Calu3 (cell line): ENCODE data around the gene OR2T29. TPM values are rescaled to one million over a fixed set of nuclear protein-coding genes. Genes with fewer than 3 reads are reported as not detected.

Source experiments
- BruUV-seq: library from RNA; stranded (reverse); fragments of 400-500 nt; replicated peaks from 2 replicates; lab custom pipeline; 2021; lab: Mats Ljungman, UMichigan
- CTCF ChIA-PET: fragments of 300-600 bp; sonication (Branson Sonifier 250); formaldehyde crosslinking; loops from one replicate; lab custom pipeline; 2022; ENCODE audit warnings: antibody characterized with exemption; lab: Charles Lee
- DNase-seq: peaks from one replicate; pipeline ENCODE4 v3.0.0; 2022
- H3K27ac Mint-ChIP-seq: one replicate; pipeline ENCODE4 v1.8.0; 2022; ENCODE audit warnings: mixed read lengths; ENCODE audit not compliant: unreplicated experiment
- H3K27me3 Mint-ChIP-seq: one replicate; pipeline ENCODE4 v1.8.0; 2022; ENCODE audit warnings: mixed read lengths; ENCODE audit not compliant: unreplicated experiment
- H3K36me3 Mint-ChIP-seq: one replicate; pipeline ENCODE4 v1.8.0; 2022; ENCODE audit warnings: mild to moderate bottlenecking, moderate library complexity, mixed read lengths; ENCODE audit not compliant: insufficient read depth, unreplicated experiment
- H3K4me1 Mint-ChIP-seq: one replicate; pipeline ENCODE4 v1.8.0; 2022; ENCODE audit warnings: mild to moderate bottlenecking, low read depth, mixed read lengths; ENCODE audit not compliant: unreplicated experiment
- H3K4me3 Mint-ChIP-seq: one replicate; pipeline ENCODE4 v1.8.0; 2022; ENCODE audit warnings: mild to moderate bottlenecking, low read depth, moderate library complexity, mixed read lengths; ENCODE audit not compliant: unreplicated experiment
- H3K9me3 Mint-ChIP-seq: one replicate; pipeline ENCODE4 v1.8.0; 2022; ENCODE audit warnings: low read depth, mixed read lengths; ENCODE audit not compliant: unreplicated experiment
- CTCF ChIP-seq: fragments of 200-600 bp; IDR thresholded peaks from one replicate; pipeline ENCODE4 v1.8.0; 2022; ENCODE audit warnings: antibody characterized with exemption; ENCODE audit not compliant: unreplicated experiment
- intact Hi-C: fragments of 100-400 bp; cut with micrococcal nuclease; formaldehyde crosslinking; loops from one replicate; pipeline ENCODE4 v1.10.0; 2022; ENCODE audit not compliant: unreplicated experiment
- total RNA-seq: library from RNA; stranded (reverse); gene quantifications from 2 replicates; pipeline ENCODE4 v1.2.3, GENCODE V29; 2022

OR2T29 gene
- total RNA-seq, 1 experiment from 2014 or later: not detected

- Mint-ChIP-seq H3K4me1 (no peaks in the 10 kb centered on the region), H3K27me3 (no peaks in the 10 kb centered on the region), H3K9me3 (peaks cover 19% of the 10 kb centered on the region), H3K4me3 (no peak overlapping the region), H3K27ac (no peak overlapping the region), H3K36me3 (no peaks in the 10 kb centered on the region)
- CTCF ChIA-PET: no interaction called here
- intact Hi-C loops: no loop called here
- TF ChIP-seq CTCF: no peak
- no TSS peak for BruUV-seq
- no peak for DNase-seq
These were observed 34.0 kb upstream of the OR2T29 start for GRCh38 chr1:248596615-248597014.

- CTCF ChIA-PET: no interaction called here
- BruUV-seq: no TSS peak
- Mint-ChIP-seq H3K36me3 (no peaks in the 10 kb centered on the region), H3K4me3 (no peak overlapping the region), H3K27ac (no peak overlapping the region), H3K9me3 (peaks cover 19% of the 10 kb centered on the region), H3K4me1 (no peaks in the 10 kb centered on the region), H3K27me3 (no peaks in the 10 kb centered on the region)
- intact Hi-C loops: no loop called here
- no peak for DNase-seq
- TF ChIP-seq CTCF: no peak
These were observed 30.7 kb upstream of the OR2T29 start for GRCh38 chr1:248593226-248593625.

- TF ChIP-seq CTCF: no peak
- intact Hi-C loops: no loop called here
- DNase-seq: no peak
- Mint-ChIP-seq H3K9me3 (peaks cover 21% of the 10 kb centered on the region), H3K27ac (no peak overlapping the region), H3K27me3 (no peaks in the 10 kb centered on the region), H3K4me1 (no peaks in the 10 kb centered on the region), H3K36me3 (no peaks in the 10 kb centered on the region), H3K4me3 (no peak overlapping the region)
- BruUV-seq: no TSS peak
- CTCF ChIA-PET: no interaction called here
These were observed 30.1 kb upstream of the OR2T29 start for GRCh38 chr1:248592655-248593054.

- intact Hi-C loops: no loop called here
- Mint-ChIP-seq H3K4me3 (no peak overlapping the region), H3K4me1 (no peaks in the 10 kb centered on the region), H3K27ac (no peak overlapping the region), H3K9me3 (peaks cover 28% of the 10 kb centered on the region), H3K27me3 (no peaks in the 10 kb centered on the region), H3K36me3 (no peaks in the 10 kb centered on the region)
- CTCF ChIA-PET: interaction anchor here (1.1 kb wide), 1 partner anchor 168 kb away, joined by 3 read pairs; no protein-coding TSS in a partner anchor
- no TSS peak for BruUV-seq
- DNase-seq: no peak
- no peak for TF ChIP-seq CTCF
These were observed 27.5 kb upstream of the OR2T29 start for GRCh38 chr1:248590055-248590454.
